Esophagus muscularis mucosa (tissue), 4 donors: ENCODE measurements around the gene STAP2. TPM values are rescaled to one million over a fixed set of nuclear protein-coding genes. Genes with fewer than 3 reads are reported as not detected.

ENCODE experiments used
- DNase-seq: peaks from one replicate; pipeline ENCODE4 v3.0.0-alpha.2; 2017; ENCODE audit errors: extremely low spot score
- H3K27ac ChIP-seq, 4 donors: fragments of 200-600 bp; sonication (generic); replicated peaks in 1 of 4; 1 replicate in 3 of 4; 2 replicates in 1 of 4; pipeline ENCODE4 v1.5.1; 2016 to 2019; ENCODE audit warnings: mild to moderate bottlenecking in 1 of 4
- H3K27me3 ChIP-seq, 4 donors: fragments of 200-600 bp; sonication (generic); one replicate each; pipeline versions ENCODE4 v1.5.1 to v1.6.0; 2016 to 2019
- H3K36me3 ChIP-seq, 4 donors: fragments of 200-600 bp; sonication (generic); one replicate each; pipeline ENCODE4 v1.5.1; 2016 to 2019
- H3K4me1 ChIP-seq, 4 donors: fragments of 200-600 bp; sonication (generic); one replicate each; pipeline ENCODE4 v1.5.1; 2016 to 2019
- H3K4me3 ChIP-seq, 4 donors: fragments of 200-600 bp; sonication (generic); 1 replicate in 2 of 4; 2 replicates in 2 of 4; pipeline ENCODE4 v1.5.1; 2016 to 2019; ENCODE audit warnings: mild to moderate bottlenecking in 4 of 4, moderate library complexity in 1 of 4
- H3K9me3 ChIP-seq, 4 donors: fragments of 200-600 bp; sonication (generic); 1 replicate in 3 of 4; 2 replicates in 1 of 4; pipeline ENCODE4 v1.5.1; 2016 to 2019
- EP300 ChIP-seq: sonication (generic); formaldehyde crosslinking; IDR thresholded peaks from one replicate; pipeline ENCODE4 v1.6.1; 2017; ENCODE audit warnings: antibody characterized with exemption
- POLR2A ChIP-seq: fragments of 450-650 bp; IDR thresholded peaks from one replicate; pipeline ENCODE4 v1.6.1; 2017; ENCODE audit warnings: antibody characterized with exemption, moderate library complexity, mild to moderate bottlenecking, low read depth
- POLR2AphosphoS5 ChIP-seq, 2 donors: sonication (generic); formaldehyde crosslinking; IDR thresholded peaks; one replicate each; pipeline ENCODE4 v1.6.1; 2017; ENCODE audit warnings: antibody characterized with exemption in 2 of 2
- WGBS: methylation state at CpG from one replicate; pipeline ENCODE4 v1.1.5; 2018; 5-methylcytosine and 5-hydroxymethylcytosine counted together
- intact Hi-C: fragments of 100-400 bp; cut with DNase I; formaldehyde crosslinking; loops from one replicate; pipeline ENCODE4 v1.15.1; 2023
- total RNA-seq, 4 donors: library from RNA; depleted of rRNA; stranded (reverse); fragments of >200 nt; gene quantifications; one replicate each; pipeline versions ENCODE4 v1.1.0 to v1.2.1, GENCODE V29; 2016
- TF ChIP-seq, protein P1 (sequence below), 3 experiments: fragments of 200-600 bp in 2 of 3; fragments of 450-650 bp in 1 of 3; sonication (generic) in 2 of 3; IDR thresholded peaks; one replicate each; pipeline ENCODE4 v1.5.1; 2017 to 2019; ENCODE audit warnings: antibody characterized with exemption in 3 of 3, mild to moderate bottlenecking in 2 of 3, moderate library complexity in 1 of 3

Gene STAP2
- total RNA-seq, 4 donors from 2014 or later = 0.52 to 3.3 (median 1.7) TPM; not detected in 1

DNA sequence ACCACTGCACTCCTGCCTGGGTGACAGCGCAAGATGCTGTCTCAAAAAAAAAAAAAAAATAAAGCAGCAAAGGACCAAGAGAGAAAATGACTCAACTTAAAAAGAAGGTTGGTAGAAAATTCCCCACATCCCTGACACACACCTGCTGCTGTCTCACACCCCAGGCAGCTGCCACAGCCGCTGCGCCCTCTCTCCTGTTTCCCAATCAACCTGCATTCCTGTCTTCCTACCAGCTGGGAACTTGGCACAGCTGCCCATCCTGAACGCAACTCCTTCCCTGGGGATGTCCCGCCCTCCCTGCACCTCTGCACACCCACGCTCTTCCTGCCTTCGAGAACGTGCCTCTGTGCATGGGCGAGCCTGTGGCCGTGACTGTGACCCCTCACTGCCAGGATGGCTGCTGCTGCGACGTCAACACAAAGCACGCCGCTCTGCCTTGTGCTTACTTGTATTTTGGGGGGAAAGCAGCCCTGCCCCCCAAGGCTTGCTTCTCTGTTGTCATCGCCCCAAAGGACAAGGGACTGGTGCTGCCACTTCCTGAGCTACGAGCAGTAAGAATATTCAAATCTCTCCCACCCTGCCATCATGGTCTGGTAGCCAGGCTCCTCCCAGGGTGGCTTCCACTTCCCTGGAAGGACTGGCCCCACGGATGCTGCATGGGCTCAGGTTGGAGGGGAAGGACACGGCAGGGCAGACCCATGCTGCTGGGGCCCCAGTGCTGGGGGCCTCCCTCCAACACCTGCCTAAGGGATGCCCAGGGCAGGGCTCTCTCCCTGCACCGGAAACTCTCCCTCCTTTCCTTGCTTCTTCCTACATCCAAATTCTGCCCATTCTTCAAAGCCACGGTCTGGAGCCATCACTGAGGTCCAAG is 41.0 kb upstream of the STAP2 start:
- H3K9me3 ChIP-seq = no peaks in the 10 kb centered on the region
- H3K27ac ChIP-seq = peak overlapping the region; percentile 35 to 68 (median 49)
- intact Hi-C loops = no loop called here
- 53% methylated on average over 20 of the region's 20 CpGs for WGBS
- H3K27me3 ChIP-seq = no peaks in the 10 kb centered on the region
- peaks cover 0 to 15% (median 13%) of the 10 kb centered on the region in 4 donors for H3K36me3 ChIP-seq
- H3K4me1 ChIP-seq = peaks cover 54 to 85% (median 72%) of the 10 kb centered on the region in 4 donors
- TF ChIP-seq POLR2AphosphoS5 (IDR thresholded peaks at IDR 0.05) = peak; percentile 42 to 60
- TF ChIP-seq EP300 = no peak
- TF ChIP-seq, protein P1, sequence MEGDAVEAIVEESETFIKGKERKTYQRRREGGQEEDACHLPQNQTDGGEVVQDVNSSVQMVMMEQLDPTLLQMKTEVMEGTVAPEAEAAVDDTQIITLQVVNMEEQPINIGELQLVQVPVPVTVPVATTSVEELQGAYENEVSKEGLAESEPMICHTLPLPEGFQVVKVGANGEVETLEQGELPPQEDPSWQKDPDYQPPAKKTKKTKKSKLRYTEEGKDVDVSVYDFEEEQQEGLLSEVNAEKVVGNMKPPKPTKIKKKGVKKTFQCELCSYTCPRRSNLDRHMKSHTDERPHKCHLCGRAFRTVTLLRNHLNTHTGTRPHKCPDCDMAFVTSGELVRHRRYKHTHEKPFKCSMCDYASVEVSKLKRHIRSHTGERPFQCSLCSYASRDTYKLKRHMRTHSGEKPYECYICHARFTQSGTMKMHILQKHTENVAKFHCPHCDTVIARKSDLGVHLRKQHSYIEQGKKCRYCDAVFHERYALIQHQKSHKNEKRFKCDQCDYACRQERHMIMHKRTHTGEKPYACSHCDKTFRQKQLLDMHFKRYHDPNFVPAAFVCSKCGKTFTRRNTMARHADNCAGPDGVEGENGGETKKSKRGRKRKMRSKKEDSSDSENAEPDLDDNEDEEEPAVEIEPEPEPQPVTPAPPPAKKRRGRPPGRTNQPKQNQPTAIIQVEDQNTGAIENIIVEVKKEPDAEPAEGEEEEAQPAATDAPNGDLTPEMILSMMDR (IDR thresholded peaks at IDR 0.05) = no peak
- peak; percentile 12 for TF ChIP-seq POLR2A
- H3K4me3 ChIP-seq = no peak overlapping the region
- no peak for DNase-seq

DNA sequence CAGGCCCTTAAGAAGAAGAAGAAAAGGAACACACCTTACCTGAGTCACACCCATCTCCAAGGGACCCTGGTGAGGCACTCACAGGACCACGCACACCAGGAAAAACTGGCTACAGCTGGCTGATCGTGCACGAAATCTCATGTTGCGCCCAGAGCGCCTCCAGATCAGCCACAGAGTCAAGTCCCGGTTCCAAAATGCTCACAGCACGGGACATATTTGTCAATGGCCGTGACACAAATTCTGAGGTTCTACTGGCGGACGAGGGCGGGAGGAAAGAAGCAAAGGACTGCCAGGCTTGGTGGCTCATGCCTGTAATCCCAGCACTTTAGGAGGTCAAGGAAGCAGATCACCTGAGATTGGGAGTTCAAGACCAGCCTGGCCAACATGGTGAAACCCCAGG is 40.3 kb upstream of the STAP2 start:
- no peak overlapping the region for H3K4me3 ChIP-seq
- TF ChIP-seq, protein P1 (IDR thresholded peaks at IDR 0.05) = no peak
- TF ChIP-seq POLR2A (no peak), POLR2AphosphoS5 (IDR thresholded peaks at IDR 0.05) (no peak), EP300 (no peak)
- DNase-seq = no peak
- intact Hi-C loops = no loop called here
- H3K27ac ChIP-seq = peak overlapping the region; percentile 35 to 68 (median 49)
- WGBS = 98% methylated on average over 11 of the region's 11 CpGs
- peaks cover 61 to 91% (median 77%) of the 10 kb centered on the region in 4 donors for H3K4me1 ChIP-seq
- H3K27me3 ChIP-seq = no peaks in the 10 kb centered on the region
- H3K9me3 ChIP-seq = no peaks in the 10 kb centered on the region
- peaks cover 0 to 9% (median 6%) of the 10 kb centered on the region in 4 donors for H3K36me3 ChIP-seq

DNA sequence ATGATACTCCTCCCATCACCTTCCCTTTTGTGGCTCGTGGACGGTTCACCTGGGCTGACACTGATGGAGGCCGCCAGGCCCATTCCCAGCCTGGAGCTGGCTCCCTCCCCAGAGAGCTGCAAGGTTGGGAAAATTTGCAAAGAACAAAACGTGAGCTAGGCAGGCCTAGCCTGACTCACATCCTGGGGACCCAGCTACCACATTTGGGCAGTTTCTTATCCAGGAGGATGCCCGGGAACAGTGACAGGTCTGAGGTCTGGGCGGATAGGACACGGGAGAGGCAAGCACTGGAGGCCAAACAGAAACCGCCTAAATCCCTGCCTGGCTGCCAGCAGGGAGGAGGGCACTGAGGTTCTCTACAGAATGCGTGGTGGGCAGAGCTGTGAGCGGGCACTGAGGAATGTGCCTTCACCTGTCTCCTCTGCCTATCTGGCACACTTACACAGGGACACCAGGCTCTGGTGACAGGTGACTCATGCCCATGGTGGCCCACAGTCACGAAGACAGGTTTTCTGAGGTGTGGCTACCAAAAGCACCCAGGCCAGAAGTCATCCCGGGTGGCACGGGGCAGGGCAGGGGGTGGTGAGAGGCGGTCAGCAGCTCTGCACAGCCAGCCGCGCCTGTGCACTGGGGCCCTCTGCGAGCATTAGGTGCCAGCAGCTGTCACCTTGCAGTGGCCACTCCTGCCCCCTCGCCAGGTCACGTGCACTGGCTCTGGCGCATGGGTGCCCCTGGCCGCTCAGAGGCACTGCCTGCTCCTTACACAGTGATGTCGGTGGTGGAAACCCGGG is 38.6 kb upstream of the STAP2 start:
- DNase-seq = no peak
- Histone ChIP-seq H3K36me3 (no peaks in the 10 kb centered on the region), H3K27ac (peak overlapping the region; percentile 78 to 91 (median 86)), H3K27me3 (no peaks in the 10 kb centered on the region), H3K4me1 (peaks cover 78 to 95% (median 88%) of the 10 kb centered on the region in 4 donors), H3K4me3 (no peak overlapping the region), H3K9me3 (no peaks in the 10 kb centered on the region)
- intact Hi-C loops = no loop called here
- 55% methylated on average over 14 of the region's 23 CpGs for WGBS
- TF ChIP-seq, protein P1 (IDR thresholded peaks at IDR 0.05) = no peak
- TF ChIP-seq POLR2AphosphoS5 (IDR thresholded peaks at IDR 0.05) = no peak
- TF ChIP-seq POLR2A = no peak
- TF ChIP-seq EP300 = no peak

DNA sequence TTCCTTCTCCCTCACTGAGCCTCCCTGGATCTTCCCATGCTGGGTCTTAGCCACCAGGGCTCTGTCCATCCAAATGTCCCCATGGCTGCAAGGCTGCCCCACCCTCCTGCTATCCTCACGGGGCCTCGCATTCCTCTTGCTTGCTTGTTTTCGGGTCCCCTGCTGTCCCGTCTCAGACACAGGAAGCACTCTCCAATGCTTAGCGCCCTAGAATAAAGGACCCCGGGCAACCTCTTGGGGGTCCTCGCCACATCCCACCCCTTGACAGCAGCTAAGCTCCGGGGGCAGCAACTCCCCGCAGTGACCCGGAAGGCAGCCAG is 38.0 kb upstream of the STAP2 start:
- peaks cover 83 to 97% (median 91%) of the 10 kb centered on the region in 4 donors for H3K4me1 ChIP-seq
- H3K27ac ChIP-seq = peak overlapping the region; percentile 78 to 91 (median 86)
- no peak for DNase-seq
- 67% methylated on average over 10 of the region's 10 CpGs for WGBS
- TF ChIP-seq EP300 (no peak), POLR2AphosphoS5 (IDR thresholded peaks at IDR 0.05) (no peak), POLR2A (no peak)
- TF ChIP-seq, protein P1 (IDR thresholded peaks at IDR 0.05) = no peak
- no peaks in the 10 kb centered on the region for H3K27me3 ChIP-seq
- no peak overlapping the region for H3K4me3 ChIP-seq
- H3K9me3 ChIP-seq = no peaks in the 10 kb centered on the region
- intact Hi-C loops = no loop called here
- H3K36me3 ChIP-seq = peaks cover 0 to under 1% (median 0%) of the 10 kb centered on the region in 4 donors
